Activated CD4-positive, alpha-beta T cell treated with anti-CD3 and anti-CD28 coated beads for 4 hours (primary cell): Measurements from ENCODE around the gene RNF212.

Source experiments
- DNase-seq, 2 donors: peaks; one replicate each; pipeline ENCODE4 v3.0.0-alpha.2; 2020

The RNF212 gene

DNA sequence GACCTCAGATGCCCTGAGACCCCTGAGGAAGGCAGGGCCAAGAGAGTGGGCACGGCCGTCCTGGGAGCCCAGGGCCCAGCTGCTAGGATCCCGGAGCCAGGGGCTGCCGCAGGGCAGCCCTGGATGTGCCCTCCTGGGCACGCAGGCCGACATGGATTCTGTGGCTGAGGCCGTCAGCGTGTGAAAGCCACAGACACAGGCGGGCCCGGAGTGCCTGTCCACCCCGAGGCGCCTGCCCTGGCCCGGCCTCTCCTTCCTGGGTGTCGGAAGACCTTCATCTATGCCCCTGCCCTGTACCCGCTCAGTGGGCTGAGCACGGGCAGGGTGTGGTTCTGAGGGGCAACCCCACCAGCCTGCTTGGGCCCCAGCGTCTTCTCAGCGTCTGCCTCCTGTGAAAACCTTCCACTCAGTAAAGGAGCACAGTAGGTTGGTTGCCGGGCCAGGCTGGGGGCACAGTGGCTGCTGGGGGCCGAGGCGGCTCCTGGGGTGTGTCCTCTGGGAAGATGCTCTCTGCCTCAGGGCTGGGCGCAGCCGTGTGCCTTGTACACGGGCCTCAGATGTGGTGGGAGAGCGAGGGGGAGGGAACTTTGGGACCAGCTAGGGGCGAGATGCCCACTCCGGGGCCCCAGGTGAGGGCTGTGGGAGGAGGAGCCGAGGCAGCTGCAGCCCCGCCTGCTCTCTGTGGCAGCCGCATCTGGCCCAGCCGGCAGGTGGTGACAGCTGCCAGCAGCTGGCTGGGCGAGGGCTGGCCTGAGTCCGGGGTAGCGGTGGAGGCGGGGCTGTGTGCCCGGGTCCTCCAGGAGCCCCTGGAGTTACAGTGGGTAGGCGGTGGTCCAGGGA, 81.2 kb downstream of the RNF212 start:
- DNase-seq: no peak

DNA sequence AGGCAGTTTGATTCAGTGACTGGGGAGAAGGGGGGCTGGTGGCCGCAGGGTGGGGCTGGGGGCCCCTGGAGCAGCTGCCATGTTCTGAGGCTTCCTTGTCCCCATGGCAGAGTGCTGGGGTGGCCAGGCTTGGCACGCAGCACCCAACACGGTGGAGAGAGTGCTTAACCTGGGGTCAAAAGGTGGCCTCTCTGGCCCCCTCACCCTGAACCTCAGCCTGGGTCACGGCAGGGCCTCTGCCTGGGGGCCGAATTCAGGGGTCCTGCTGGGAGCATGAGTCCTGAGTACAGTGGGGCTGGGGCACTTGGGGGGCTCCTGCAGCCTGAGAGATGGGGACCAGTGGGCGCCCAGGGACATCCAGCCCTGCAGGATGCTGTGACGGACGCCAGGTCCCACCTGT, 82.0 kb downstream of the RNF212 start:
- no peak for DNase-seq

DNA sequence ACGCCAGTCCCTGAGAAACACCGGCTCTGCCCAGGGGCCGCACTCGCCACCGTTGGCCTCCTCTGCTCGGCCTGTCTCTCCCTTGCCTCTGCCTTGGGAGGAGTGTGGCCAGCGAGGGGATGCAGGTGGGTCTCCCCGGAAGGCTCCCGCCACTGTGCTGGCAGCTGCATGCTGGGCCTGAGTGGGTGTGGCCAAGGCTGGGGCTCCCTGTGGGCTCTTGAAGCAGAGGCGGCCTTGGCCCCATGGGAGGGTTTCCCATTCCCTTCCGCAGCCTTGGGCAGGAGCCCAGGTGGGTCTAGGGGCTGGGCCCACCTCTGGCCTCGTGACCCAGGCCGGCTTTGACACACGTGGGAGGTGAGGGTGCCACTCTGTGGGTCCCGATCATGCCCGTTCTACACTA, 82.8 kb downstream of the RNF212 start:
- no peak for DNase-seq

DNA sequence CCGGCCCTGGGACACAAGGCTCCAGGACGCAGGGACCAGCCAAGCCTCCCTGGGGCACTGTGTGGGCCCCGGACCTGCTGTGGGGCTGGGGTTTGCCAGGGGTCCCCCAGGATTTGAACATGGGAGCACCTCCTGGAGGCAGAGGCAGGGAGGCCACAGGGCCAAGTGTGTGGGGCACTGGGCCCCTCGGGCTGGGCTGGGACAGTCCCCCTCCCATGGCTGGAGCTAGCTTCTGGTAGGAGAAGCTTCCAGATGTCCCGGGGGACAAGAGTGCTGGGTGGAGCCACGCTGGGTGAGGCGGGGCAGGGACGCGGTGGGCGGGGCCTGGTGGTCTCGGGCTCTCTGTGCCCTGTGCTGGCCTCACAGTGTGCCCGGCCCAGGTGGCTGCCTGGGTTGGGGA, 83.3 kb downstream of the RNF212 start:
- DNase-seq: no peak

DNA sequence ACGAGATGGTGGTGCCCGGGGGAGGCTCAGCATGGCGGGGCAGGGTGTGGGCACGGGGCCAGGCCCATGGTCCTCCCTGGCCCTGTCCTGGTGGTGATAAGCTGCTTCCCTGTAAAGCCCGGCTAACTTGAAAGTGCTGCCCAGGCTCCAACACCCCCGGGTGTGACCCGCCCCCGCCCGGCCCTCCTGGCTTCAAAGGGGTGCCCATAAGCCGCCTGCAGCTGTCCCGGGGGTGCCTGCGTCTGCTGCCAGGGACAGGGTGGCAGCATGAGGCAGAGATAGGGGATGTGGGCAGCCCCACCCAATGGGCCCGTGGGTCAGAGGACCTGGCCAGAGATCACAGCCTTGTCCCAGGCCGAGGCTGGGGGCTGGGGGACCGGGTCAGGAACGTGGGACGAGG, 83.8 kb downstream of the RNF212 start:
- no peak for DNase-seq

DNA sequence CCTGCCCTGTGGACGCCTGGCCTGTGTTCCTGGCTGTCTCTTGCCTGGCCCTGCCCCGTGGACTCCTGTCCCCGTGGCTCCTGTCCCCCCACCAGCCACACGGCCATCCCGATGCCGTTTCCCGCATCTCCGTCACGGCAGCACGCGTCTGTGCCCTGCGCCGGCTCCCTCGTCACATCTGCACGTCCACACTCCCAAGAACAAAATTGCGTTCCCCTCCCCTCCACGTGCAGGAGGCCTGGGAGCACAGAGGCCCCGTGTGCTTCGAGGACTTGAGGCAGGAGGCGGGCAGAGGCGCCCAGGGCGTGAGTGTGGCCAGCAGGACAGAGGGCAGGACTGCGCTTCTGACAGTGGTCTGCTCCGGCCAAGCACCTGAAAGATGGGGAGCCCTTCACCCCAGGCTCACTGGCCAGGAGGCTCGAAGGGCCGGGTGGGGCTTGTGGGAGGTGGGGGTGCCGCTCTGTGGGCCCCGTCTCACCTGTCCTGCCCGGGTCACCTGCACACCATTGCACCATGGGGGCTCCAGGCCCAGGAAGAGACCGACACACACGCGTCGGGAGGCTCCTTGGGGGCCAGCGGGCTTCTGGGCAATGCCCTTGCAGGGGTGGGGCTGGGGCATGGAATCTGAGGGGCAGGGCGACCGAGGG, 84.7 kb downstream of the RNF212 start:
- DNase-seq: no peak

DNA sequence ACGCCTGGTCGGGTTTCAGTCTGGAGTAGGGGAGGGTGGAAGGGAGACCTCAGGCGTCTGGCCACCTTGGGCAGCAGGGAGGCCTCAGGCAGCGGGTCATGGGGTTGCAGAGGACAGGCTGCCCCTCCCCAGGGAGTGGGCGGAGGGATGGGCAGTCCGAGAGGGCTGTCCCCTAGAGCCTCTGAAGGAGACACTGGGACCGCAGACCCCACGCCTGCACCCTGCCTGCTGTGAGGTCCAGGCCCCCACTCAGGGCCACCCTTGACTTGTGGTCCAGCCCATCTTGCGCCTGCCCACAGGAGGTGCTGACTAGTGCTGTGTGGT, 85.5 kb downstream of the RNF212 start:
- no peak for DNase-seq

DNA sequence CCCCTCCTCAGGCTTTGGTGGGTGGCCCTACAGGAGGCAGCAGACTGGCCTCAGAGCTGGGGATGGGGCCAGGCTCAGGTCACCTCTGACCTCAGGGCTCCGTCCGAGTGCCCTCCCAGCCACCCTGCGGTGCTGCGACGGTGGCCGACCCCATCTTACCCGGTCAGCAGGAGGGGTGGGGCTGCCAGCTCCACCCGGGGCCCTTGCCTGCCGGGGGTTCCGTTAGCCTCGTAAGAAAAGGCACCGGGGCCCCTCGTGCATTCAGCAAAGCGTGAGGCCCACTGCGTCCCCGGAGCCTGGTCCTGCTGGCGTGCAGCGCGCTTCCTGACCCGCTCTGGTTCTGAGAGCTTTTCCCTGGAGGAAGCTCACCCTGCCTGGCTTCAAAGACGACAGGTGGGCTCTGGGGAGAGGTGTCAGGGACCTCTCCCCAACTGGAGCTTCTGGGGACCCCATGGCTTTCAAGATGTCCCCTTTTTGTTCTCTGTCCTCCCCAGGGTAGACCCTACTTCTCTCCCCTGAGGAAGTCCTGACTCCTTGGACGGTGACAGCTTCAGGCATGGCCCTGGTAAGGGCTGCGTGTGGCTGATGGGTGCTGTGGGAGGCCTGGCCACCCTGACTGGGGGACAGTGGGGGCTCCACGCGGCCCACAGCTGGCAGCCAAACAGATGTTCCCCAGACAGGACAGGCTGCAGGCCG, 86.0 kb downstream of the RNF212 start:
- no peak for DNase-seq

DNA sequence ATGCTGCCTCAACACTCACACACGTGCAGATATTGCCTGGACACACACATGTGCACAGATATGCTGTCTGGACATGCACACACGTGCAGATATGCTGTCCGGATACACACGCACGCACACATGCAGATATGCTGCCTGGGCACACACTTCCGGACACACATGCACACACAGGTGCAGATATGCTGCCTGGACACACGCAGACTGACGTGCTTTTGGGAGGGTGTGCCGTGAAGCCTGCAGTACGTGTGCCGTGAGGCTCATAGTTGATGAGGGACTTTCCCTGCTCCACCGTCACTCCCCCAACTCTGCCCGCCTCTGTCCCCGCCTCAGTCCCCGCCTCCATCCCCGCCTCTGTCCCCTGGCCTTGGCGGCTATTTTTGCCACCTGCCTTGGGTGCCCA, 87.2 kb downstream of the RNF212 start:
- DNase-seq: peak; percentile 26 to 29

DNA sequence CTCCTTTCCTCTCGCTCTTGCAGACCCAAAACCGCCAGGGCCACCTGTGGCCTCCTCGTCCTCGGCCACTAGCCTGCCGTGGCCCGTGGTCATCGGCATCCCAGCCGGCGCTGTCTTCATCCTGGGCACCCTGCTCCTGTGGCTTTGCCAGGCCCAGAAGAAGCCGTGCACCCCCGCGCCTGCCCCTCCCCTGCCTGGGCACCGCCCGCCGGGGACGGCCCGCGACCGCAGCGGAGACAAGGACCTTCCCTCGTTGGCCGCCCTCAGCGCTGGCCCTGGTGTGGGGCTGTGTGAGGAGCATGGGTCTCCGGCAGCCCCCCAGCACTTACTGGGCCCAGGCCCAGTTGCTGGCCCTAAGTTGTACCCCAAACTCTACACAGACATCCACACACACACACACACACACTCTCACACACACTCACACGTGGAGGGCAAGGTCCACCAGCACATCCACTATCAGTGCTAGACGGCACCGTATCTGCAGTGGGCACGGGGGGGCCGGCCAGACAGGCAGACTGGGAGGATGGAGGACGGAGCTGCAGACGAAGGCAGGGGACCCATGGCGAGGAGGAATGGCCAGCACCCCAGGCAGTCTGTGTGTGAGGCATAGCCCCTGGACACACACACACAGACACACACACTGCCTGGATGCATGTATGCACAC, 88.3 kb downstream of the RNF212 start:
- DNase-seq: no peak

DNA sequence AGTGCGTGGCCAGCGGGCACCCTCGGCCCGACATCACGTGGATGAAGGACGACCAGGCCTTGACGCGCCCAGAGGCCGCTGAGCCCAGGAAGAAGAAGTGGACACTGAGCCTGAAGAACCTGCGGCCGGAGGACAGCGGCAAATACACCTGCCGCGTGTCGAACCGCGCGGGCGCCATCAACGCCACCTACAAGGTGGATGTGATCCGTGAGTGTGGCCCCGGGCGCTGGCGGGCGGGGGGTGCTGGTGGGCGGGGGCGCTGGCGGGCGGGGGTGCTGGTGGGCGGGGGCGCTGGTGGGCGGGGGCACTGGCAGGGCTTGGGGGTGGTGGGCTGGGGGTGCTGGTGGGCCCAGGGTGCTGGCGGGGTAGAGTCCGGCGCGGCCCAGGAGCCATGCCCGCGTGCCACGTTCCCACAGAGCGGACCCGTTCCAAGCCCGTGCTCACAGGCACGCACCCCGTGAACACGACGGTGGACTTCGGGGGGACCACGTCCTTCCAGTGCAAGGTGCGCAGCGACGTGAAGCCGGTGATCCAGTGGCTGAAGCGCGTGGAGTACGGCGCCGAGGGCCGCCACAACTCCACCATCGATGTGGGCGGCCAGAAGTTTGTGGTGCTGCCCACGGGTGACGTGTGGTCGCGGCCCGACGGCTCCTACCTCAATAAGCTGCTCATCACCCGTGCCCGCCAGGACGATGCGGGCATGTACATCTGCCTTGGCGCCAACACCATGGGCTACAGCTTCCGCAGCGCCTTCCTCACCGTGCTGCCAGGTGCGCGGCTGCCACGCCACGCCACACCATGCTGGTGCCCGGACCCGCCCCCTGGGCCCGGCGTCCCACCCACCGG, 89.2 kb downstream of the RNF212 start:
- DNase-seq: no peak

DNA sequence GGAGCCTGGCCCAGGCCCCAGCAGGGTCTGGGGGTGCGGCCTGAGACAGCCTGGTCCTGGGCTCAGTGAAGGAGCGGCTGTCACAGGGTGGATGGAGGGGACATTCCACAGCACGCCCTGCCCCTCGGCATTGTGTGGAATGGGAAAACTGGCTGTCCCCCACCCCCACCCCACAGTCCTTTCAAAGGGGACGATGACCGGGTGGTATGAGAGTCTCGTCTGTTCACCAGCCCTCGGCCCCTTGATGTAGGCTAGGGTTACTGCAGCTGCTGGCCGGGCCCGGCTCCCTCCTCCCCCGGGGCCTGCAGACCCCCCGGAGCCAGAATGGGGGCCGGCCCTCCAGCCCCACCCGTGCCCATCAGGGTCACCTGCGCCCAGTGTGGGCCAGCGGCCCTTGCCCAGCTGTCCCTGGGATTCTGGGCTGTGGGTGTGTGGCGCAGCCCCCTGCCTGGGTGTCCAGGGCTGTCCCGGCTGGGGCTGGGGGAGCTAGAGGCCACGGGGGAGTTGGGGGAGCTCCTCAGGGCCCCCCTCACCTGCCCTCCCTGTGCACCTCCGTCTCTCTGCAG, 90.2 kb downstream of the RNF212 start:
- no peak for DNase-seq

DNA sequence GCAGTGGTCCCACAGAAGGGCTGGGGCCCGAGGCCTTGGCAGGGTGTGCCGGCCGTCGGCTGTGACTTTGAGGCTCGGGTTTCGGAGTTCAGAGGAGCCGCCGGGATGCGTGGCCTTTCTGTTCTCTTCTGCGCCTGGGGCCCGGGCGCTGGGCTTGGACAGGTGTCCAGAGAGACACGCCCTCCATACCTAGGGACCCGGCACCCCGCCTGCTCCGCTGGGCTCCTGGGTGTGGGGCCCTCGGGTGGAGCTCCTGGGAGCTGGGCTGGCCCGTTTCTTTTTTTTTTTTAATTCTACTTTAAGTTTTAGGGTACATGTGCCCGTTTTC, 90.7 kb downstream of the RNF212 start:
- no peak for DNase-seq

DNA sequence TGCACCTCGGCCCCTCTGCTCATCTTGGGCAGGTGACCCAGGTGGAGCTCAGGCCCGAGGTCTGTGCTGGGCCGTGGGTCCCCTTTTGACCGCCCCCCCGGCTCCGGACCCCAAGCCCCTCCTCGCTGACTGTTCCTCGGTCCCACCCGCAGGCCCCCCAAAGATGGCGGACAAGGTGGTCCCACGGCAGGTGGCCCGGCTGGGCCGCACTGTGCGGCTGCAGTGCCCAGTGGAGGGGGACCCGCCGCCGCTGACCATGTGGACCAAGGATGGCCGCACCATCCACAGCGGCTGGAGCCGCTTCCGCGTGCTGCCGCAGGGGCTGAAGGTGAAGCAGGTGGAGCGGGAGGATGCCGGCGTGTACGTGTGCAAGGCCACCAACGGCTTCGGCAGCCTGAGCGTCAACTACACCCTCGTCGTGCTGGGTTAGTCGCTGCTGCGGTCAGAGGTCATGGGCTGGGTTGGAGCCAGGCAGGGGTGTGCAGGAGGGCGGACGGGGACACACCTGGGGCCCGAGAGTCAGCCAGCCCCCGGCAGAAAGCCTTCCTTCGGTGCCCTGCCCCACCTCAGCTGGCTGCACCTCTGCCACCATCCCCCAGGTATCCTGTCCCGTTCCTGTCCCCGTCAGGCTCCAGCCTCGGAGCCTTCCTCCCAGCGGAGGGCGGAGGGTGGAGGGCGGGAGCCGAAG, 91.2 kb downstream of the RNF212 start:
- DNase-seq: no peak
